PC-3 (cell line): ENCODE data around the gene CLEC5A.

Experiments
- CTCF ChIP-seq: fragments of 300-600 bp; sonication (generic); conservative IDR thresholded peaks from 2 replicates; pipeline ENCODE4 v1.5.1; 2017; ENCODE audit warnings: antibody characterized with exemption, low read depth, mild to moderate bottlenecking, low read length
- EZH2 ChIP-seq: fragments of 300-600 bp; sonication (generic); IDR thresholded peaks from one replicate; pipeline ENCODE4 v1.6.1; 2017; ENCODE audit warnings: antibody characterized with exemption, mild to moderate bottlenecking, low read length; ENCODE audit not compliant: unreplicated experiment
- EZH2phosphoT487 ChIP-seq: fragments of 300-600 bp; sonication (generic); IDR thresholded peaks from 2 replicates; pipeline ENCODE4 v1.6.1; 2018; ENCODE audit warnings: mild to moderate bottlenecking, antibody characterized with exemption, low read length, borderline replicate concordance

- no peak for TF ChIP-seq CTCF
- no peak for TF ChIP-seq EZH2phosphoT487
- TF ChIP-seq EZH2, result no peak
Observed at GRCh38 chr7:141930211-141930610, 16.6 kb downstream of the CLEC5A start.
